M059J (cell line): ENCODE measurements around the gene WHAMM. TPM values are rescaled to one million over a fixed set of nuclear protein-coding genes. Genes with fewer than 3 reads are reported as not detected.
"Not testable (repeated sequence)": the region's sequence is repeated elsewhere in the genome, so short reads cannot be mapped to it uniquely, and the experiment has no call there.

Experiments used
- DNase-seq: peaks from one replicate; pipeline ENCODE4 v3.0.0-alpha.2; 2012; ENCODE audit warnings: low read depth
- total RNA-seq: library from RNA; depleted of rRNA; stranded (reverse); fragments of >200 nt; shearing (Covaris generic); gene quantifications from 2 replicates; pipeline ENCODE4 v1.2.3, GENCODE V29; 2014

The WHAMM gene
- total RNA-seq, 1 experiment from 2014 or later = 6.3 TPM

DNA sequence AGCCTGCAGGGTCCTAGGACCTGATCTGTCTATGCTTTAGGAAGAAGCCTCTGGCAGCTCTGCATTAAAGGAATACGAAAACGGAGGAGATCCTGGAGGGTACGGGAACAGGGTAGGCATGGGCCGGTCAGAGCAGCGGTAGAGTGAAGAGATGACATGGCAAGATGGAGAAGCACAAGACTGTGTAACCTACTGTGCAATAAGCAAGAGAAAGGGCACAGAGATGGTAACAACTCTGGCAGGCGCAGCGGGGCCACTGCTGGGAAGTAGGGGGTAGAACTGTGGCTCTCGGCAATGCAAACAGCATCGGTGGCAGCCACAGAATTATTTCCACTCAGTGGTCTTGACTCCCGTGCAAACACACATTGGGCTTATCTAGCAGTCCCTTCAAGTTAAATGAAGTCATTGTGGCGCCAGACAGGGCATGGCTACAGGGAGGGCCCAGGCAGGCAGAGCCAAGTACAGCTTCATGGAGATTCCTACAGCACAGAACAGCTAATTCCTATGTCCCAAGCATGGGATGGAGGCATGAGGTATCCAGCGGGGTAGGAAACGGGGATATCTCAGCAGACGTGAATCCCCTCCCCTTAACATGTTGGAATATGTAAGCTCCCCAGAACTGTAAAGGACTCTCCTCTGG lies 28.8 kb downstream of the WHAMM start:
- no peak for DNase-seq

DNA sequence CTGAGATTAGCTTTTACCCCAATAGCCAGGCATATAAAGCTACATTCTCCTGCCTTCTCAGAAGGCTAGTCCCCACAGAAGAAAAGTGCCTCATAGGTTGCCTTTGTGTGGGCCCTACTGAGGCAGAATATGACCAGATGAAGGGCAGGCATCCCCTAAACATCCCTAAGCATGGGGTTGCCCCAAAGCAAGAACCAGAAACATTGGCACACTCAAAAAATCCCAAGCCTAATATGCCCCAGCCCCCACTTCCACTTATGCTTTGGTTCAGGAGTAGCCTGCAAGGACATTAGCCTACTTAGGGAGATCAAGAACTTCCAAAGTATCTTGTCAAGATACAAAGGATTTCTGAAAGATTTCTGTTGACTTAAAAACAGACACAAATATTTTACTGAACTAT lies 29.7 kb downstream of the WHAMM start:
- no peak for DNase-seq

- DNase-seq = no peak
Measured at GRCh38 chr15:82840166-82840565, 30.7 kb downstream of the WHAMM start.

- no peak for DNase-seq
Measured at GRCh38 chr15:82843566-82843965, 34.1 kb downstream of the WHAMM start.

- DNase-seq = no peak
Measured at GRCh38 chr15:82845686-82846085, 36.3 kb downstream of the WHAMM start.

DNA sequence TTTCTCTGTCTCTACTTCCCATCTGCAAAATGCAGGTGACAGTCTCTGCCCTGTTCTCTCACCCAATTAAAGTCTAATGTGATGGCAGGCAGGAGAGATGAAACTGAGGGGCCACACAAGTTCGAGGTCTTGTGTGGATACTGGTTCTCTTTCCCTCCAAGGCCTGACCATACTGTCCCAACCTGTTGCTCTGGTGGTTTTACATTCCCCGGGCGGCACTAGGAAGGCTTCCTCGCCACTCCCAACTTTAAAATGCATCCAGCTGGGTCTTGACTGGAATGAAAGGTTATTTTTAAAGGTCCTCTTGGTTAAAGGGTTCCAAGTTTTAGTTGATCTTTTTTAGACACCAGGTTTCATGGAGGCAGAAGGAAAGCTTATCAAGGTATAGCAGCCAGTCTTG lies 37.2 kb downstream of the WHAMM start:
- DNase-seq = no peak

- peak; percentile 14 for DNase-seq
Measured at GRCh38 chr15:82847703-82848102, 38.3 kb downstream of the WHAMM start.

GRCh38 chr15:82848241-82848993 lies 39.0 kb downstream of the WHAMM start:
- DNase-seq = no peak

GRCh38 chr15:82849556-82850512 lies 40.4 kb downstream of the WHAMM start:
- DNase-seq = peak; percentile 63

DNA sequence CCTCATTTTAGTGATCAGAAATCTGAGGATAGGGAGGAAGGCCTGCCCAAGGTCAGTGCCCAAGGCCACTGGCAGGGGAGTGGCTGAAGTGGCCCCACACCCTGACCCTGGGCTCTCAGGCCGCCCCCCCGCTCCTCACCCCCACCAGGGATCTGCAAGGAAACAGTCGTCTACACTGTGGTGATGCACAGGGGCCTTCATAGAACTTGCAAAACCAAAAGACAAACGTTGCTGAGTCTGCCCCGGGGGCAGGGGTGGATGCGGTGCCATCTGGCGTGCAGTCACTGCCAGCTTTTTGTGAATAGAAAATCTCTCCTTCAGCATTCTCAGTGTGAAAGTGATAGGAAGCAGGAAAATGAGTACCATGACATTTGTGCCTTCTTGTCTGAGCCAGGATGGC lies 41.3 kb downstream of the WHAMM start:
- no peak for DNase-seq

- DNase-seq = no peak
Measured at GRCh38 chr15:82851306-82851850, 42.0 kb downstream of the WHAMM start.

DNA sequence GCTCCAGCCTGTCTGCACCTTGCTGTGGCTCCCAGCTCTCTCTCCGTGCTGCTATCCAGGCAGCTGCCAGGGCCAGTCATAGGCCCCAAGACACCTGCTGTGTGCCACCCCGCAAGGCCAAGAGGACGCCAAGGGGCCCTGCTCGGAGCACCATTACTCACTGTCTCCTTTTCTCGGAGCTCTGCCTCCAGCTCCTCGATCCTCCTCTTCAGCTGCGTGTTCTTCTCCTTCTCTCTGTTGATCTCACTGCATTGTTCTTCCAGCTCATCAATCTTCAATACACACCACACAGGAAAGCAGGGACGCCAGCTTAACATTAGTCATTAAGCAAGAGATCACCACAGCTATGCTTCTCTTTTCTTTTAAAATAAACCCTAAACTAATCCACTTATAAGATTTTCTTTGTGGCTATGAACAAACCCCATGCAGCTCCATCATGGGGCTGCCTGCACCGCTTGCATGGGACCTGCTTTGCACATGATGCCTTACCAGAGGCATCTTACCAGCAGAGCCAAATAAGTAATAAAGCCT lies 42.6 kb downstream of the WHAMM start:
- peak; percentile 52 for DNase-seq

DNA sequence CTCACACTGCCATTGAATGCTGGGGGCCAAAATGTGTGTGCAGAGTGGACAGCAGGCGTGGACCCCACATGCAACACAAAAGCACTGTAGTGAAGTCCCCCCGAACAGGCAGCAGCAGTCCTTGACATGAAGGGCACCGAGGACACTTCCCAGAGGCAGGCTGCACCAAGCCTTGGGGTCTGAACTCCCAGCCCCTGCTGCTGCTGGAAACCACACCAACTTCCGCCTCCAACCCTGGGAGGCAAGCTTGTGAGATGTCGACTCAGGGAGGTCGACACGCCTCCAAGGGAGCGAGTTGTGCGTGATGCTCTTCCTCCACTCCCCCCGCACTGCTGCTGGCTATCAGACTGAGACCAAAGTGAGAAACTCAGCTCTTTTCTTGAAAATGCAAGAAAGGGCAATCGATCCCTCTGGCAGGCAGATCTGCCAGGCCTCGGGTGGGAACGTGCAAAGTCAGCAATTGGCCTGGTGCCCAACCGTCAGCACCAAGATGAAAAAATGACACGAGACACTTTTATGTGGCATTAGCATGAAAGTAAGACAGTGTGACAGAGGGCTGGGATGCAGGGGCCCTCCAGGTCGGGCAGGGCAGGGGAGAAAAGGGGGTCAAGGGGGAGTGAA lies 43.6 kb downstream of the WHAMM start:
- no peak for DNase-seq

- no peak for DNase-seq
Measured at GRCh38 chr15:82854554-82854953, 45.1 kb downstream of the WHAMM start.

- no peak for DNase-seq
Measured at GRCh38 chr15:82855286-82856100, 46.1 kb downstream of the WHAMM start.

DNA sequence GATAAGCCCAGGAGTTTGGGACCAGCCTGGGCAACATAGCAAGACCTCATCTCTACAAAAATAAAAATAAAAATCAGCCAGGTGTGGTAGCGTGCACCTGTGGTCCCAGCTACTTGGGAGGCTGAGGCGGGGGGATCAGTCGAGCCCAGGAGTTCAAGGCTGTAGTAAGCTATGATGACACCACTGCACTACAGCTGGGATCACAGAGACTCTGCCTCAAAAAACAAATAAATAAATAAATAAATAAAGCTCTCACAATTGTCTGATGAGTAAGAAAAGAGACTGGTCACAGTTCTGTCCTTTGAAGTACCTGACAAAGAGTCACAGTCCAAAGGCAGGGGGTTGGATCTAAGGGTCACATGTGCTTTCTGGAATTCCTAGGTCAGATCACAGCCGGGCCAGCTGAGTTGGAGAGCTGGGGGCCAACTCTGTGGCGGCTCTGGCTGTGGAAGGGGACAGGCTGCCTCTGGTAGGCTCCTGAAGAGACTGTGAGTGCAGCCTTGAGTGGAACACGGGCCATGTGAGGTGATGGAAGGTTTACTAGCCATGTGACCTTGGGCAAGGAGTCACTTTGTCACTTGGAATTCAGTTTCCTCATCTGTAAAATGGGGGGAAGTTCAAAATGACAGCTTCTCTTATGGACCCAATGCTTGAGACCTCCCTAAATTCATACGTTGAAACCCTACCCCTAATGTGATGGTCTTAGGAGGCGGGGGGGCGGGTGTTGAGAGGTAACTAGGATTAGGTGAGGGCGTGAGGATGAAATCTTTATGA lies 47.2 kb downstream of the WHAMM start:
- peak; percentile 10 for DNase-seq

DNA sequence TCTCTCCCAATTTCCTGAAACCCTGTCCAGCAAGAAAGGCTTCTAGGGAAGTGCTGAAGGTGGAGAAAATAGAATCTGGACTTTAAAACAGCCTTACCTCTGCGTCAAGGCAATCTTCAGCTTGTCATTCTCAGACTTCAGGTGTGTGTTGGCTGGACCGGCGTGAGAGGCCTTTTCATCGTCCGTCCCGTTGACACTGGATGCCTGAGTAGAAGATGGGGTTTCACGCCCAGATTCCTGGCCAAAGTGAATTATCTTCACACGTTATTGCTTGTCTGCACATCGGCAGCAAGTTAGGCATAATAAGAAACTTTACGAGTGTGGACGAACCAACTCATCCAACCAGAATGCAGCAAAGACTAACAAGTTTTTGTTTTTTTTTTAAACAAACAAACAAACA lies 49.5 kb downstream of the WHAMM start:
- DNase-seq = no peak

DNA sequence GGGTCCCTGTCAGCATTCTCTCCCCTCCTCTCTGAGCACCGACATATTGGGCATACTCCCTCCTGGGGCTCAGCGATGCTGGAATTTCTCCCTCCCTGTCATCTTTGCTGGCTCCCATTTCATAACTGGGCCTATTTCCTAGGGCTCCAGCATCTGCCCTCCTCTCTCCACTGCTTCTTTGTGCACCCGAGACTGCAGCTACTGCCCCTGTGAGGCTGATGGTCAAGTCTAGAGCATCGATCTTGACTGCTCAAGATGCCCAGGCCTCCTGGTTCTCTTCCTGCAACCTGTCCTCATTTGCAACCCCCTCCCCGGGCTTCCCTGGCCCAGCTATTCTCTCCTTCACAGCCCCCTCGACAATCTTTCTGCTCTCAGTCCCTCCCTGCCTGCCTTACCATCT lies 53.5 kb downstream of the WHAMM start:
- no peak for DNase-seq

DNA sequence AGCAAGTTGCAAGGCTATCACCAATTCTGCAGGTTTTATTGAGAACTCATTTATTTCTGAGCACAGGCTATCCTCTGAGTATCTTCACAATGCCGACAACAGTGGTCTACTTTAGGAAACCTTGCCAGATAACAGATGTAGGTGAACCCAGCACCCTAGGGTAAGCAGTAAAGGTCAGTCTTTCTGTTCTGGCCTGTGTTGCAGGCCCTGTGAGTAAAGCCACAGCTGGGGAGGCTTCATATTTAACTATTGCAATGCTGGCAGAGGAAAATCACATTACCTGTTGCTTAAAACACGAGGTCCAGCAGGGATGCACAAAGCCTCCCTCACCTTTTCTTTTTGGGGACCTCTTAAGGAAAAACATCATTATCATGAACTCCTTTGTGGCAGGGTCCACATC lies 55.5 kb downstream of the WHAMM start:
- no peak for DNase-seq

DNA sequence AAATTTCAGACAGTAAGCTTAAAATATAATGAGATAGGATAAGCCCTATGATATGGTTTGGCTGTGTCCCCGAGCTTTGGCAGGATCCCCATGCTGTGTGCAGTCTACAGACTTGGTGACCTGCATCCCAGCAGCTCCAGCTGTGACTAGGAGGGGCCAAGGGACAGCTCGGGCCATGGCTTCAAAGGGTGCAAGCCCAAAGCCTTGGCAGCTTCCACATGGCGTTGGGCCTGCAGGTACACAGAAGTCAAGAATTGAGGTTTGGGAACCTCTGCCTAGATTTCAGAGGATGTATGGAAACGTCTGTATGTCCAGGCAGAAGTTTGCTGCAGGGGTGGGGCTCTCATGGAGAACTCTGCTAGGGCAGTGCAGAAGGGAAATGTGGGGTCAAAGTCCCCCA lies 56.2 kb downstream of the WHAMM start:
- DNase-seq = not testable (repeated sequence)
